HT-29 (cell line): ENCODE data around the gene CFAP65. TPM values are rescaled to one million over a fixed set of nuclear protein-coding genes. Genes with fewer than 3 reads are reported as not detected.

Experiments
- DNase-seq: peaks from one replicate; pipeline ENCODE4 v3.0.0-alpha.2; 2015; ENCODE audit warnings: low spot score
- total RNA-seq: library from RNA; depleted of rRNA; stranded (reverse); fragments of >200 nt; shearing (Covaris generic); gene quantifications from 2 replicates; pipeline ENCODE4 v1.2.3, GENCODE V29; 2014

CFAP65 gene
- total RNA-seq, 1 experiment from 2014 or later: not detected

- no peak for DNase-seq
These were observed 30.4 kb downstream of the CFAP65 start for GRCh38 chr2:219010873-219011272.

- DNase-seq: peak; percentile 66
These were observed 31.1 kb downstream of the CFAP65 start for GRCh38 chr2:219010162-219010756.

- DNase-seq: no peak
These were observed 32.0 kb downstream of the CFAP65 start for GRCh38 chr2:219009294-219009693.

- no peak for DNase-seq
These were observed 37.3 kb downstream of the CFAP65 start for GRCh38 chr2:219003979-219004378.

GRCh38 chr2:219003267-219003634, 38.1 kb downstream of the CFAP65 start:
- DNase-seq: no peak

GRCh38 chr2:219002395-219003266, 38.7 kb downstream of the CFAP65 start:
- DNase-seq: peak; percentile 79

GRCh38 chr2:219001577-219002394, 39.5 kb downstream of the CFAP65 start:
- DNase-seq: peak; percentile 93

- no peak for DNase-seq
These were observed 40.2 kb downstream of the CFAP65 start for GRCh38 chr2:219001100-219001576.

GRCh38 chr2:219000569-219000960, 40.8 kb downstream of the CFAP65 start:
- DNase-seq: no peak

GRCh38 chr2:218999881-219000568, 41.3 kb downstream of the CFAP65 start:
- no peak for DNase-seq

GRCh38 chr2:218999021-218999880, 42.1 kb downstream of the CFAP65 start:
- no peak for DNase-seq

- DNase-seq: no peak
These were observed 42.8 kb downstream of the CFAP65 start for GRCh38 chr2:218998414-218999002.

GRCh38 chr2:218997731-218998130, 43.6 kb downstream of the CFAP65 start:
- no peak for DNase-seq

GRCh38 chr2:218996937-218997336, 44.4 kb downstream of the CFAP65 start:
- DNase-seq: no peak

- DNase-seq: peak; percentile 90
These were observed 45.2 kb downstream of the CFAP65 start for GRCh38 chr2:218995972-218996711.

GRCh38 chr2:218995561-218995960, 45.8 kb downstream of the CFAP65 start:
- no peak for DNase-seq

- DNase-seq: no peak
These were observed 47.7 kb downstream of the CFAP65 start, which contains the start of gene CRYBA2 for GRCh38 chr2:218993345-218994315. Gene CRYBA2, minus strand, starts transcription at chr2:218993422. Its CDS starts 246 bp downstream, at chr2:218993176.
